Measurements from ENCODE around the gene ACRV1.

ACRV1 gene

GRCh38 chr11:125688632-125689031 is 8.0 kb upstream of the ACRV1 start:
- Histone ChIP-seq H3K27ac (ENCODE audit: low read depth, low read length) (no peak overlapping the region), H3K4me1 (ENCODE audit: control insufficient read depth, insufficient read depth, low read length) (no peaks in the 10 kb centered on the region), H3K9ac (ENCODE audit: low read length) (no peak overlapping the region)

GRCh38 chr11:125688066-125688465 is 7.4 kb upstream of the ACRV1 start:
- no peak overlapping the region for H3K9ac ChIP-seq (ENCODE audit: low read length)

More at GRCh38 chr11:125688632-125689031, 8.0 kb upstream of the ACRV1 start:
- Histone ChIP-seq H3K36me3 (ENCODE audit: control insufficient read depth, insufficient read depth, low read length) (peaks cover 13% of the 10 kb centered on the region; the same call in 1 of the 2 replicates), H3K4me3 (ENCODE audit: low read depth, low read length) (no peak overlapping the region), H3K27me3 (ENCODE audit: control insufficient read depth, insufficient read depth, low read length) (no peaks in the 10 kb centered on the region), H3K9me3 (ENCODE audit: control insufficient read depth, insufficient read depth, low read depth, low read length) (peaks cover 9% of the 10 kb centered on the region; the same call in 1 of the 2 replicates)

GRCh38 chr11:125685228-125685627 is 4.6 kb upstream of the ACRV1 start:
- H3K27me3 ChIP-seq (ENCODE audit: control insufficient read depth, insufficient read depth, low read length) = no peaks in the 10 kb centered on the region
- H3K36me3 ChIP-seq (ENCODE audit: control insufficient read depth, insufficient read depth, low read length) = peaks cover 16% of the 10 kb centered on the region; the same call in 1 of the 2 replicates
- no peak overlapping the region for H3K4me3 ChIP-seq (ENCODE audit: low read depth, low read length)
- H3K9ac ChIP-seq (ENCODE audit: low read length) = no peak overlapping the region
- H3K9me3 ChIP-seq (ENCODE audit: control insufficient read depth, insufficient read depth, low read depth, low read length) = peaks cover 9% of the 10 kb centered on the region; the same call in 1 of the 2 replicates
- H3K4me1 ChIP-seq (ENCODE audit: control insufficient read depth, insufficient read depth, low read length) = no peaks in the 10 kb centered on the region
- H3K27ac ChIP-seq (ENCODE audit: low read depth, low read length) = no peak overlapping the region

More at GRCh38 chr11:125688066-125688465, 7.4 kb upstream of the ACRV1 start:
- Histone ChIP-seq H3K27ac (ENCODE audit: low read depth, low read length) (no peak overlapping the region), H3K9me3 (ENCODE audit: control insufficient read depth, insufficient read depth, low read depth, low read length) (peaks cover 9% of the 10 kb centered on the region; the same call in 1 of the 2 replicates), H3K27me3 (ENCODE audit: control insufficient read depth, insufficient read depth, low read length) (no peaks in the 10 kb centered on the region), H3K4me3 (ENCODE audit: low read depth, low read length) (no peak overlapping the region), H3K36me3 (ENCODE audit: control insufficient read depth, insufficient read depth, low read length) (peaks cover 15% of the 10 kb centered on the region; the same call in 1 of the 2 replicates), H3K4me1 (ENCODE audit: control insufficient read depth, insufficient read depth, low read length) (no peaks in the 10 kb centered on the region)

GRCh38 chr11:125679837-125680236 is 810 bp downstream of the ACRV1 start:
- Histone ChIP-seq H3K4me3 (ENCODE audit: low read depth, low read length) (no peak overlapping the region), H3K36me3 (ENCODE audit: control insufficient read depth, insufficient read depth, low read length) (peaks cover 41% of the 10 kb centered on the region), H3K9ac (ENCODE audit: low read length) (no peak overlapping the region), H3K27ac (ENCODE audit: low read depth, low read length) (no peak overlapping the region), H3K9me3 (ENCODE audit: control insufficient read depth, insufficient read depth, low read depth, low read length) (no peaks in the 10 kb centered on the region), H3K4me1 (ENCODE audit: control insufficient read depth, insufficient read depth, low read length) (no peaks in the 10 kb centered on the region), H3K27me3 (ENCODE audit: control insufficient read depth, insufficient read depth, low read length) (no peaks in the 10 kb centered on the region)

GRCh38 chr11:125679397-125679796 is 1.2 kb downstream of the ACRV1 start:
- Histone ChIP-seq H3K4me3 (ENCODE audit: low read depth, low read length) (no peak overlapping the region), H3K9ac (ENCODE audit: low read length) (no peak overlapping the region), H3K27me3 (ENCODE audit: control insufficient read depth, insufficient read depth, low read length) (no peaks in the 10 kb centered on the region), H3K36me3 (ENCODE audit: control insufficient read depth, insufficient read depth, low read length) (peaks cover 45% of the 10 kb centered on the region), H3K4me1 (ENCODE audit: control insufficient read depth, insufficient read depth, low read length) (no peaks in the 10 kb centered on the region), H3K27ac (ENCODE audit: low read depth, low read length) (no peak overlapping the region), H3K9me3 (ENCODE audit: control insufficient read depth, insufficient read depth, low read depth, low read length) (no peaks in the 10 kb centered on the region)

GRCh38 chr11:125675196-125675595 is 5.5 kb downstream of the ACRV1 start:
- Histone ChIP-seq H3K4me3 (ENCODE audit: low read depth, low read length) (no peak overlapping the region), H3K4me1 (ENCODE audit: control insufficient read depth, insufficient read depth, low read length) (no peaks in the 10 kb centered on the region), H3K9me3 (ENCODE audit: control insufficient read depth, insufficient read depth, low read depth, low read length) (no peaks in the 10 kb centered on the region), H3K27ac (ENCODE audit: low read depth, low read length) (no peak overlapping the region), H3K9ac (ENCODE audit: low read length) (no peak overlapping the region), H3K27me3 (ENCODE audit: control insufficient read depth, insufficient read depth, low read length) (no peaks in the 10 kb centered on the region), H3K36me3 (ENCODE audit: control insufficient read depth, insufficient read depth, low read length) (peaks cover 55% of the 10 kb centered on the region)

- Histone ChIP-seq H3K36me3 (ENCODE audit: control insufficient read depth, insufficient read depth, low read length) (peaks cover 52% of the 10 kb centered on the region), H3K4me3 (ENCODE audit: low read depth, low read length) (no peak overlapping the region), H3K27me3 (ENCODE audit: control insufficient read depth, insufficient read depth, low read length) (no peaks in the 10 kb centered on the region), H3K4me1 (ENCODE audit: control insufficient read depth, insufficient read depth, low read length) (no peaks in the 10 kb centered on the region), H3K9ac (ENCODE audit: low read length) (no peak overlapping the region), H3K27ac (ENCODE audit: low read depth, low read length) (no peak overlapping the region), H3K9me3 (ENCODE audit: control insufficient read depth, insufficient read depth, low read depth, low read length) (no peaks in the 10 kb centered on the region)
Observed at GRCh38 chr11:125674210-125674609, 6.4 kb downstream of the ACRV1 start.

- no peaks in the 10 kb centered on the region for H3K4me1 ChIP-seq (ENCODE audit: control insufficient read depth, insufficient read depth, low read length)
- 0 out of 2 replicates have a peak, but pooled peaks cover 3% of the 10 kb centered on the region for H3K9me3 ChIP-seq (ENCODE audit: control insufficient read depth, insufficient read depth, low read depth, low read length)
- H3K36me3 ChIP-seq (ENCODE audit: control insufficient read depth, insufficient read depth, low read length) = peaks cover 42% of the 10 kb centered on the region
- no peaks in the 10 kb centered on the region for H3K27me3 ChIP-seq (ENCODE audit: control insufficient read depth, insufficient read depth, low read length)
- no peak overlapping the region for H3K9ac ChIP-seq (ENCODE audit: low read length)
- H3K4me3 ChIP-seq (ENCODE audit: low read depth, low read length) = no peak overlapping the region
- no peak overlapping the region for H3K27ac ChIP-seq (ENCODE audit: low read depth, low read length)
Observed at GRCh38 chr11:125671561-125671960, 9.1 kb downstream of the ACRV1 start.

GRCh38 chr11:125670172-125670571 is 10.5 kb downstream of the ACRV1 start:
- H3K4me3 ChIP-seq (ENCODE audit: low read depth, low read length) = no peak overlapping the region
- no peak overlapping the region for H3K27ac ChIP-seq (ENCODE audit: low read depth, low read length)
- no peaks in the 10 kb centered on the region for H3K27me3 ChIP-seq (ENCODE audit: control insufficient read depth, insufficient read depth, low read length)
- H3K9me3 ChIP-seq (ENCODE audit: control insufficient read depth, insufficient read depth, low read depth, low read length) = 0 out of 2 replicates have a peak, but pooled peaks cover 3% of the 10 kb centered on the region
- no peaks in the 10 kb centered on the region for H3K4me1 ChIP-seq (ENCODE audit: control insufficient read depth, insufficient read depth, low read length)
- no peak overlapping the region for H3K9ac ChIP-seq (ENCODE audit: low read length)
- peaks cover 34% of the 10 kb centered on the region for H3K36me3 ChIP-seq (ENCODE audit: control insufficient read depth, insufficient read depth, low read length)

- Histone ChIP-seq H3K9me3 (ENCODE audit: control insufficient read depth, insufficient read depth, low read depth, low read length) (0 out of 2 replicates have a peak, but pooled peaks cover 3% of the 10 kb centered on the region), H3K27me3 (ENCODE audit: control insufficient read depth, insufficient read depth, low read length) (no peaks in the 10 kb centered on the region), H3K27ac (ENCODE audit: low read depth, low read length) (no peak overlapping the region), H3K4me3 (ENCODE audit: low read depth, low read length) (no peak overlapping the region), H3K36me3 (ENCODE audit: control insufficient read depth, insufficient read depth, low read length) (peaks cover 42% of the 10 kb centered on the region), H3K9ac (ENCODE audit: low read length) (no peak overlapping the region), H3K4me1 (ENCODE audit: control insufficient read depth, insufficient read depth, low read length) (no peaks in the 10 kb centered on the region)
Observed at GRCh38 chr11:125667151-125667550, 13.5 kb downstream of the ACRV1 start.

GRCh38 chr11:125663910-125664309 is 16.7 kb downstream of the ACRV1 start:
- Histone ChIP-seq H3K36me3 (ENCODE audit: control insufficient read depth, insufficient read depth, low read length) (peaks cover 57% of the 10 kb centered on the region), H3K4me1 (ENCODE audit: control insufficient read depth, insufficient read depth, low read length) (no peaks in the 10 kb centered on the region), H3K27ac (ENCODE audit: low read depth, low read length) (no peak overlapping the region), H3K9me3 (ENCODE audit: control insufficient read depth, insufficient read depth, low read depth, low read length) (0 out of 2 replicates have a peak, but pooled peaks cover 3% of the 10 kb centered on the region), H3K4me3 (ENCODE audit: low read depth, low read length) (no peak overlapping the region), H3K27me3 (ENCODE audit: control insufficient read depth, insufficient read depth, low read length) (no peaks in the 10 kb centered on the region), H3K9ac (ENCODE audit: low read length) (no peak overlapping the region)
